Activated naive CD8-positive, alpha-beta T cell treated with anti-CD3 and anti-CD28 coated beads, Interleukin-2, amount 50 U/mL, for 16 hours (primary cell): Measurements from ENCODE around the gene SCAF4.
A peak's percentile ranks its signal among the peaks of the same experiment; 100 is the strongest.
"Not testable (repeated sequence)": the region's sequence is repeated elsewhere in the genome, so short reads cannot be mapped to it uniquely, and the experiment has no call there.

Experiments
- DNase-seq: peaks from one replicate; pipeline ENCODE4 v3.0.0-alpha.2; 2020; ENCODE audit warnings: low read depth, low spot score

The SCAF4 gene

GRCh38 chr21:31737586-31738397, 5.9 kb upstream of the SCAF4 start:
- not testable (repeated sequence) for DNase-seq

DNA sequence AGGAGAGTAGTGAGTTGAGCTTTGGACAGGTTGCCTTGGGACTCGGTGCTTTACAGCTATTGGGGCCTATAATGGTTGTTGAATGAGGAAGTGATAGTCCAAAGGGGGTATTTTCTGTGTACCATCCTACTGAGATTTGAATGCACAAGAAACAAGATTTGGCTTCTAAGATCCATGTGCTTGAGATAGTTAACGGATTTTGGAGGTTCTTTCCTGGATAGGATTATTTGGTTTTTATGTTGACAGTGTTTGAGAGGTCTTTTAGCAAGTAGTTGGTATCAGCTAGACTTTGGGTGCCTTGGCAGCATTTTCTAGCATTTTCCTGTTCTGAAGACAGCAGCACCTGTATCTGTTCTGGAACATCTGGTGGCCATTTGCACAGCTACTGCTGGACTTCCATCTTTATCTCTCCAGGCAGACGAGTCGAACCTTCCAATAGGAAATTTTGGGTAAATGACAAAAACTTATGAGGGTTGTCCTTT, 3.6 kb upstream of the SCAF4 start:
- no peak for DNase-seq

- no peak for DNase-seq
Measured at GRCh38 chr21:31733551-31734149, 1.7 kb upstream of the SCAF4 start.

- DNase-seq: no peak
Measured at GRCh38 chr21:31732597-31733550, 956 bp upstream of the SCAF4 start.

- peak; percentile 10 for DNase-seq
Measured at GRCh38 chr21:31731056-31731856, 662 bp downstream of the SCAF4 start.

DNA sequence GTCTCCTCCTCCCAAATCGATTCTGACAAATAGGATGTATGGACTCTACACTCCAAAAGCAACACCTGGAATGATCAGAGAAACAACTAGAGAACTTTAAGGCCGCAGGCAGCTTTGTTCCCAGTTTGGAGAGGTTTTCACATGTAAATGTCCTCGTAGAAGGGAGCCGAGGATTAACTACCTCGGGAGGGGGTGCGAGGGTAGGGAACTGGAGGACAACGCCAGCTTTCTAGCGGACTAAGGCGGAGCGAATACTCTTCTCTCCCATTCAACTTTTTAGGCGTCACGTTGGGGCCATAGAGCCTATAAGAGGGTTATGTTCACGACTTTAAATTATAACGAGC, 1.2 kb downstream of the SCAF4 start:
- no peak for DNase-seq

DNA sequence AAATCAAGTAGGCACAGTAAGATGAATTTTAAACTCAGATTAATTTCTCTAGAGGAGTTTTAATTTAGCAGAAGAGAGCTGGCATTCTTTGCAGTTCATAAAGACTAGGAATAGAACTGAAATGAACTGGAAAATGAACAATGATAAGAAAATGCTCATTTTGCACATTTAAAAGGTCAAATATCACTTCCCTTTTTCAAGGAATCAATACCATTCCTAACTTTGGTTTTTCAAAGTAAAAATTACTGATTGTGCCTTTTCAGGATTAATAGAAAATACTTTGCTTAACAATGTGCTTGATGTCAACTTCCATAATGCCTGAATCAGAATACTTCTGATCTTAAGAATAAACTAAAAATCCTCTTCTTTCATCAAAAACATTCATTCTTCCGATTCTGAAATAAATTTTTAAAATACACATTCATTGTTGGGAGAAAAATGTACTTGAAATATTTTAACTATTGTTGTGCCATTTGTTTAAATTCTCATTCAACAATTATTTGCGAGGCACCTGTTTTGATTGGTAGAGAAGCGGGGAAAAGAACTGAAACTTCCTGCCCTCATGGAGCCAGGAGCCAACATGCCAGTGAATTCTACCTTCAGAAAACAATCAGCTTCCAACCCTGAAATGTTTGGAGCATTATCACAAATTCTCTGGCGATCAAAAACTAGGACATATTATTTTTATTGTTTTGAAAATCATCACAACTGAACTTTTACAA, 2.1 kb downstream of the SCAF4 start:
- DNase-seq: no peak

GRCh38 chr21:31728952-31729351, 3.0 kb downstream of the SCAF4 start:
- no peak for DNase-seq

GRCh38 chr21:31728191-31728590, 3.7 kb downstream of the SCAF4 start:
- DNase-seq: no peak

DNA sequence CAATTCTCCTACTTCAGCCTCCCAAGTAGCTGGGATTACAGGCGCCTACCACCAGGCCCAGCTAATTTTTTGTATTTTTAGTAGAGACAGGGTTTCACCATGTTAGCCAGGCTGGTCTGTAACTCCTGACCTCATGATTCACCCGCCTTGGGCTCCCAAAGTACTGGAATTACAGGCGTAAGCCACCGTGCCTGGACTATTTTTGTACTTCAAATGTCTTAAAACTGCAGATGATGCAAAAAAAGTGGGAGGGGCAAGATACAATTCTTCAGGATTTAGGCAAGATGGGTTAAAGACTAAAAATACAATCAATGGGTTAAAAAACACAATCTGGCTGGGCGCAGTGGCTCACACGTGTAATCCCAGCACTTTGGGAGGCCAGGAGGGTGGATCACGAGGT, 4.7 kb downstream of the SCAF4 start:
- DNase-seq: no peak

DNA sequence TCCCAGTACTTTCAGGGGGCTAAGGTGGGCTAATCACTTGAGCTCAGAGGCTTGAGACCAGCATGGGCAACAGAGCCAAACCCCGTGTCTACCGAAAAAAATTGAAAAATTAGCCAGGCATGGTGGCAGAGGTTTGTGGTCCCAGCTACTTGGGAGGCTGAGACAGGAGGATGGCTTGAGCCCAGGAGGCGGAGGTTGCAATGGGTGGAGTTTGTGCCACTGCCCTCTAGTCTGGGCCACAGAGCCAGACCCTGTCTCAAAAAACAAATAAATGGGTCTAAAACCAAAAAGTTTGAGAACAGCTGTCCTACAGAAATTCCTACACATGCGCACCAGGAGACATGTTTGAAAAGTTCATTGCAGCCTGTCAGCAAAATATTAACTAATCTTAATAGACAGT, 5.5 kb downstream of the SCAF4 start:
- no peak for DNase-seq

DNA sequence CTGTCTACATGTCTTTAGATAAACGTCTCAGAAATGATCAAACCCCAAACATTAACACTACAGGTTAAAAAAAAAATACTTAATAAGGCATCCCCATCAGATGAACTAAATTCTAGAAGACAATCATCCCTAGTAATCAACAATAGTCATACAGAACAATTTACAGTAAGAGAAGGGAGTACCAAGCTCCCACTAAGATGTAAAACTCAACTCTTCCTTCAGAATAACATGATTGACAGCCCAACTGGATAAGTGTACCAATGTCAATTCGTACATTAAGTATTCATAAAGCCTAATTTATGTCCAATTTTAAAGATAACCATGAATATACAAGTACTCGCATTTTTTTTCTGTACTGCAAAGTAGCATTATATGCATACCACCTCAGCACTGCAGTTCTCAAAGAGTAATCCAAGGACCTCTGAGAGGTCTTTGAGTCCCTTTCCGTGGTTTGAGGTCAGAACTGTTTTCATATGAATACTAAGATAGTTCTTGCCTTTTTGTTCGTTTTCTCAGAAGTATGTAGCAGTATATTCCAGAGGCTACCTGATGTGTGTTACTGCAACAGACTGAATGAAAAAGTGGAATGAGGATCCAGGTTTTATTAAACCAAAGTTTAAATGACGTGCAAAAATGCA, 6.6 kb downstream of the SCAF4 start:
- DNase-seq: no peak

GRCh38 chr21:31724552-31724951, 7.4 kb downstream of the SCAF4 start:
- no peak for DNase-seq

DNA sequence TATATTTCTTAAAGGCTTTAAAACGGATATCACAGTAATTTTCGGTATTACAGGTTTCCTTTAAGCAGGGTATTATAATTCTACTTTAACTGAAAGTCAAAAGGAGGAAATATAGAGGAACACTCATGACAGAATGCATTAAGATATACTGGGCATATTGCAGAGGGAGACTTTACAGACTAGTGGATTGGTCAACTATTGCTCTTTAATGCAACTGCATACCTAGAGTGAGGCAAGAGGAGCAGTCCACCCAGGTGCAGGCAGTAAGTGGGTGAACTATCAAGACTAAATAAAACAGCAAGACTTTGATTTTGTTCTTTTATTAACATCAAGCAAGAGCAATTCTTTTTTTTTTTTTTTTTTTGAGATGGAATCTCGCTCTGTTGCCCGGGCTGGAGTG, 10.5 kb downstream of the SCAF4 start:
- no peak for DNase-seq

DNA sequence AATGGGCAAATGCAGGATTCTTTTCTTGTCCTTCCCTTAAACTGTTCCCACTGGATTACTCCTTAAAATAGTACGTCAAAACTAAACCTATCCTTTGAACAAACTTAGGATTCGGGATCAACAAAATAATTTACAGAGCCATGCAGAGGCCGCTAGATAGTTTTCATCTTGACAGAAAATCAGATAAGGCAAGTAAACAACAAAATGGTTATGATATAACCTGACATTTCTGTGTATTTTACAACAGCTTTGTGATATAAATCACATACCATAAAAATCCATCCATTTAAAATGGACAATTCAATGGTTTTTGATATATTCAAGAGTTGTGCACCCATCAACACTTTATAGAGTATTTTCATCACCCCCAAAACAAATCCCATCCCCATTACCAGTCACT, 11.2 kb downstream of the SCAF4 start:
- no peak for DNase-seq

GRCh38 chr21:31720330-31720729, 11.6 kb downstream of the SCAF4 start:
- DNase-seq: no peak

DNA sequence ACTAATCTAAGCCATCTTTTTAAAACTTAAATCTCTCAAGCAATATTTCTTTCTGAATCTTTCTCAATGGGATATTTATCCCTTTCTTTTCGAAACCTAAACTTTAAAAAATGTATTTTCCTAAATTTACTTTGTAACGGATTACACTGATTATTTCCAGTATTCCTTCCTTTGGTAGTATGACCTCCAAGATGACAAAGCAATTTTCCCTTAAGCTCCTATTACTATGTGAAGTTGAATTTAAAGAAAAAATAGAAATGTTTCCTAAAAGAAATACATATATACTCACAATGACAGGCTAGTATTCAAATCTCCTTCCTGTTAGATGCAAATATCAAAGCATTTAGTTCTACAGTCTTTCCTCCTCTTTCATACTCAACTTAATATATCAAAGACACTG, 15.8 kb downstream of the SCAF4 start:
- no peak for DNase-seq

GRCh38 chr21:31714741-31715365, 17.1 kb downstream of the SCAF4 start:
- DNase-seq: no peak

DNA sequence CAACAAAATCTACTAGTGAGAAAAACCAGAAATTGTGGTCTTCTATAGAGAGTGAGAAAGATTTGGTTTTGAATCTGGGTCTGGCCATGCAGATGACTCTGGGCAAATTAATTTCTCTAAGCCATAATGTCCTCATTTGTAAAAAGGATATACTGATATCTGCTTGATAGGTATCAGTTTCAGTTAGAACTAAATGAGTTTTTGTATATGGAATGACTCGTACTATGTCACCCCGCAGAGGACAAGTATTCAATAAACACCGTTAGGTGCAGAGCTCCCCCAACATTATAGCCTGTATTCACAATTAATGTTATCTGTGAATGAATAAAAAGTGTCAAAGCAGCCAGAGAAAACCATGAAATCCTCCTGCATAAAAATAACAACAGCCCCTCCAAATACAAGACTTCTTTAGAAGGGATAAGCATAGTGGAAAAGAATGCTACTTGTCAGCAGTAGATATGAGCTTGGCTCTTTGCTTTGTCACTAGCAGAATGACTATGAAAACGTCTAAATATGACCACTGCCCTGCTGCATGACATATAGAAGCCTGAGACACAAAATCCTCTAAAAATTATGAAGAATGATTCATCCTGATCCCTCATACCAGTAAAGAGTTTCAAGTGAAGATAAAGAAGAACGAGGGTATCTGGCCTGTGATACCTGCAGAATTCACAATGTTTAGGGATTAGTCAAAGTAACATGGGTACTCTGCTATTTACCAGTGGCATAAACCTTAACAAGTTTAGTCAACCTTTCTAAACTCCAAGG, 17.8 kb downstream of the SCAF4 start:
- no peak for DNase-seq
